Keratinocyte (primary cell): ENCODE data around the gene VILL. TPM values are rescaled to one million over a fixed set of nuclear protein-coding genes. Genes with fewer than 3 reads are reported as not detected.

Experiments used
- DNase-seq: peaks from one replicate; pipeline ENCODE4 v3.0.0-alpha.2; 2011; ENCODE audit warnings: low read depth, missing footprints, low spot score
- FAIRE-seq: peaks from 2 replicates; lab custom pipeline; 2011; peaks lifted over from hg19 to GRCh38; lab: Jason Lieb, UNC
- H2AFZ ChIP-seq: 2 replicates; pipeline ENCODE4 v1.6.0; 2012; ENCODE audit warnings: low read length, control low read depth, inconsistent platforms; ENCODE audit not compliant: control insufficient read depth
- H3K27ac ChIP-seq: 2 replicates; pipeline ENCODE4 v1.5.1; 2011; ENCODE audit warnings: low read length; ENCODE audit not compliant: control insufficient read depth, insufficient read depth
- H3K27me3 ChIP-seq: 3 replicates; pipeline ENCODE4 v1.6.0; 2011; ENCODE audit warnings: low read length; ENCODE audit not compliant: control insufficient read depth, insufficient read depth; ENCODE audit errors: extremely low read depth
- H3K36me3 ChIP-seq, 2 experiments: 2 replicates in 1 of 2; 3 replicates in 1 of 2; pipeline ENCODE4 v1.5.1; 2011; ENCODE audit warnings: low read length in 2 of 2, mild to moderate bottlenecking in 1 of 2; ENCODE audit not compliant: control insufficient read depth in 2 of 2, insufficient read depth in 2 of 2; ENCODE audit errors: extremely low read depth in 1 of 2
- H3K4me1 ChIP-seq: 3 replicates; pipeline ENCODE4 v1.5.1; 2011; ENCODE audit warnings: low read length; ENCODE audit not compliant: control insufficient read depth, insufficient read depth; ENCODE audit errors: extremely low read depth
- H3K4me2 ChIP-seq: 3 replicates; pipeline ENCODE4 v1.6.0; 2011; ENCODE audit warnings: low read depth, low read length; ENCODE audit not compliant: control insufficient read depth, insufficient read depth; ENCODE audit errors: extremely low read depth
- H3K4me3 ChIP-seq, 3 experiments: fragments of 200-600 bp in 1 of 3; sonication (generic) in 1 of 3; 2 replicates in 2 of 3; 3 replicates in 1 of 3; pipeline ENCODE4 v1.5.1; 2011 to 2016; ENCODE audit warnings: low read length in 3 of 3, mild to moderate bottlenecking in 3 of 3, control low read depth in 2 of 3, inconsistent platforms in 1 of 3, low read depth in 1 of 3, mixed read lengths in 1 of 3, mixed run types in 1 of 3, moderate library complexity in 1 of 3; ENCODE audit not compliant: control insufficient read depth in 2 of 3, insufficient read depth in 2 of 3; ENCODE audit errors: extremely low read depth in 1 of 3
- H3K79me2 ChIP-seq: 2 replicates; pipeline ENCODE4 v1.6.0; 2012; ENCODE audit warnings: low read length; ENCODE audit not compliant: control insufficient read depth, insufficient read depth
- H3K9ac ChIP-seq: 3 replicates; pipeline ENCODE4 v1.6.0; 2011; ENCODE audit warnings: low read length; ENCODE audit not compliant: control insufficient read depth, insufficient read depth; ENCODE audit errors: extremely low read depth
- H3K9me1 ChIP-seq: 3 replicates; pipeline ENCODE4 v1.6.0; 2011; ENCODE audit warnings: low read length; ENCODE audit not compliant: control insufficient read depth, insufficient read depth; ENCODE audit errors: extremely low read depth
- H3K9me3 ChIP-seq: 2 replicates; pipeline ENCODE4 v1.5.1; 2012; ENCODE audit warnings: low read depth, low read length; ENCODE audit not compliant: control insufficient read depth
- H4K20me1 ChIP-seq: 3 replicates; pipeline ENCODE4 v1.6.0; 2011; ENCODE audit warnings: low read length; ENCODE audit not compliant: control insufficient read depth, insufficient read depth; ENCODE audit errors: extremely low read depth
- CTCF ChIP-seq, 3 experiments: IDR thresholded peaks in 1 of 3; conservative IDR thresholded peaks in 1 of 3; optimal IDR thresholded peaks in 1 of 3; 2 replicates in 2 of 3; 3 replicates in 1 of 3; pipeline versions ENCODE3 to v1.5.1; 2011; ENCODE audit warnings: low read length in 3 of 3, mild to moderate bottlenecking in 3 of 3, moderate library complexity in 2 of 3, control low read depth in 1 of 3, inconsistent platforms in 1 of 3; ENCODE audit not compliant: insufficient read depth in 2 of 3; ENCODE audit errors: extremely low read depth in 1 of 3
- EZH2 ChIP-seq: IDR thresholded peaks from one replicate; pipeline ENCODE4 v1.6.1; 2012; ENCODE audit warnings: inconsistent platforms, mild to moderate bottlenecking, low read length, moderate library complexity
- dilution Hi-C: fragments of 300-500 bp; cut with MboI; formaldehyde crosslinking; loops from one replicate; pipeline ENCODE4 v1.7.0; 2020; ENCODE audit warnings: low sequenced_read_pairs; ENCODE audit not compliant: extremely low pct_ligation_motif_present
- polyA plus RNA-seq, 5 experiments: library from polyadenylated mRNA; depleted of rRNA in 3 of 5; stranded (reverse) in 3 of 5; stranded (forward) in 1 of 5; unstranded in 1 of 5; fragments of >200 nt; gene quantifications; 1 replicate in 1 of 5; 2 replicates in 3 of 5; 3 replicates in 1 of 5; pipeline versions ENCODE4 v1.2.1 to v1.2.3, GENCODE V29; 2011 to 2012; ENCODE audit warnings: missing spikeins in 2 of 5, low read depth in 1 of 5, low replicate concordance in 1 of 5

VILL gene
- polyA plus RNA-seq, 1 donor (not counting 4 experiments of a cell fraction or from before 2014, with no cell fraction given), result 2.1 TPM

GRCh38 chr3:38008191-38008701 lies 17.7 kb downstream of the VILL start:
- peaks cover 0 to 24% of the 10 kb centered on the region in 2 experiments for H3K36me3 ChIP-seq

GRCh38 chr3:38008971-38009580 lies 18.5 kb downstream of the VILL start:
- no peak for TF ChIP-seq EZH2
- no peak for TF ChIP-seq CTCF (optimal IDR thresholded peaks at IDR 0.05 in 1 of 3, IDR thresholded peaks at IDR 0.05 in 1 of 3, conservative IDR thresholded peaks at IDR 0.05 in 1 of 3; ENCODE audit: extremely low read depth in 1 of 3, insufficient read depth in 2 of 3, low read length in 3 of 3)
- H3K9me3 ChIP-seq, result no peaks in the 10 kb centered on the region
- no peak overlapping the region for H2AFZ ChIP-seq
- no peak for DNase-seq
- peaks cover 0 to 24% of the 10 kb centered on the region in 2 experiments for H3K36me3 ChIP-seq
- no peak overlapping the region for H3K4me2 ChIP-seq
- H3K27me3 ChIP-seq, result no peaks in the 10 kb centered on the region
- no peak for FAIRE-seq
- H3K27ac ChIP-seq, result no peak overlapping the region
- no peaks in the 10 kb centered on the region for H3K9me1 ChIP-seq
- no peaks in the 10 kb centered on the region for H4K20me1 ChIP-seq
- H3K4me3 ChIP-seq, result no peak overlapping the region
- peaks cover 8% of the 10 kb centered on the region for H3K4me1 ChIP-seq
- dilution Hi-C loops, result no loop called here
- no peak overlapping the region for H3K9ac ChIP-seq
- H3K79me2 ChIP-seq, result no peaks in the 10 kb centered on the region

More at GRCh38 chr3:38008191-38008701, 17.7 kb downstream of the VILL start:
- H3K9me3 ChIP-seq, result no peaks in the 10 kb centered on the region
- H2AFZ ChIP-seq, result no peak overlapping the region
- no peak overlapping the region for H3K27ac ChIP-seq
- H3K4me3 ChIP-seq, result no peak overlapping the region
- H3K4me1 ChIP-seq, result peaks cover 8% of the 10 kb centered on the region
- FAIRE-seq, result no peak
- H3K9me1 ChIP-seq, result no peaks in the 10 kb centered on the region
- H3K4me2 ChIP-seq, result no peak overlapping the region
- TF ChIP-seq CTCF (optimal IDR thresholded peaks at IDR 0.05 in 1 of 3, IDR thresholded peaks at IDR 0.05 in 1 of 3, conservative IDR thresholded peaks at IDR 0.05 in 1 of 3; ENCODE audit: extremely low read depth in 1 of 3, insufficient read depth in 2 of 3, low read length in 3 of 3) (no peak), EZH2 (no peak)
- H4K20me1 ChIP-seq, result no peaks in the 10 kb centered on the region
- no peak overlapping the region for H3K9ac ChIP-seq
- no peaks in the 10 kb centered on the region for H3K79me2 ChIP-seq
- H3K27me3 ChIP-seq, result no peaks in the 10 kb centered on the region
- dilution Hi-C loops, result no loop called here
- DNase-seq, result no peak
